T47D (cell line): ENCODE measurements around the gene VPREB1.
"Not testable (repeated sequence)": the region's sequence is repeated elsewhere in the genome, so short reads cannot be mapped to it uniquely, and the experiment has no call there.

Experiments used
- DNase-seq, 2 experiments: peaks; one replicate each; pipeline versions ENCODE4 v3.0.0 to v3.0.0-alpha.2; 2011 to 2012; ENCODE audit warnings: low read depth in 1 of 2, low spot score in 1 of 2
- JUND ChIP-seq: IDR thresholded peaks from 2 replicates; pipeline ENCODE4 v1.6.1; 2012; ENCODE audit warnings: low read depth
- in situ Hi-C: cut with HindIII; loops from 2 replicates; pipeline ENCODE4 v1.10.0; 2016; ENCODE audit warnings: low sequenced_read_pairs, low pct_unique_long_range_greater_than_20kb

The VPREB1 gene

GRCh38 chr22:22243033-22243680 is 1.4 kb upstream of the VPREB1 start:
- DNase-seq: no peak
- in situ Hi-C loops: no loop called here
- TF ChIP-seq JUND: no peak

- DNase-seq: no peak
- TF ChIP-seq JUND: no peak
- in situ Hi-C loops: no loop called here
These were observed 797 bp downstream of the VPREB1 start for GRCh38 chr22:22245256-22245909.

GRCh38 chr22:22245935-22246525 is 1.4 kb downstream of the VPREB1 start:
- DNase-seq: no peak
- in situ Hi-C loops: no loop called here
- no peak for TF ChIP-seq JUND

GRCh38 chr22:22246706-22247105 is 2.1 kb downstream of the VPREB1 start:
- no peak for DNase-seq
- TF ChIP-seq JUND: no peak
- in situ Hi-C loops: no loop called here

- in situ Hi-C loops: no loop called here
- no peak for DNase-seq
- no peak for TF ChIP-seq JUND
These were observed 4.3 kb downstream of the VPREB1 start for GRCh38 chr22:22248878-22249277.

- DNase-seq, in situ Hi-C loops: not testable (repeated sequence)
These were observed 6.1 kb downstream of the VPREB1 start for GRCh38 chr22:22250651-22251050.

GRCh38 chr22:22256133-22256532 is 11.5 kb downstream of the VPREB1 start:
- in situ Hi-C loops, DNase-seq: not testable (repeated sequence)

GRCh38 chr22:22258597-22259415 is 14.2 kb downstream of the VPREB1 start:
- DNase-seq, in situ Hi-C loops: not testable (repeated sequence)

GRCh38 chr22:22260169-22260568 is 15.6 kb downstream of the VPREB1 start:
- DNase-seq, in situ Hi-C loops: not testable (repeated sequence)

- in situ Hi-C loops, DNase-seq: not testable (repeated sequence)
These were observed 16.0 kb downstream of the VPREB1 start for GRCh38 chr22:22260586-22260985.

GRCh38 chr22:22262332-22263074 is 17.9 kb downstream of the VPREB1 start:
- in situ Hi-C loops, DNase-seq: not testable (repeated sequence)

GRCh38 chr22:22263823-22264222 is 19.2 kb downstream of the VPREB1 start:
- in situ Hi-C loops, DNase-seq: not testable (repeated sequence)

- DNase-seq, in situ Hi-C loops: not testable (repeated sequence)
These were observed 25.6 kb downstream of the VPREB1 start for GRCh38 chr22:22270036-22270676.

- in situ Hi-C loops, DNase-seq: not testable (repeated sequence)
These were observed 32.8 kb downstream of the VPREB1 start for GRCh38 chr22:22277423-22277822.

GRCh38 chr22:22284962-22285756 is 40.6 kb downstream of the VPREB1 start:
- in situ Hi-C loops: not testable (repeated sequence)

More at GRCh38 chr22:22284962-22285756, 40.6 kb downstream of the VPREB1 start:
- not testable (repeated sequence) for DNase-seq
